Measurements from ENCODE around the gene C11orf52. TPM values are rescaled to one million over a fixed set of nuclear protein-coding genes. Genes with fewer than 3 reads are reported as not detected.

C11orf52 gene
- total and polyA plus RNA-seq, 2 of the 8 experiments (the other 6 are each of a cell fraction or from before 2014, with no cell fraction given), result 1.7 to 2.7 TPM

GRCh38 chr11:111938687-111939160, 20.0 kb downstream of the C11orf52 start:
- Histone ChIP-seq H3K18ac (ENCODE audit: extremely low read depth, low read length) (0 out of 2 replicates have a peak overlapping the region, but pooled peaks have one; percentile 7), H3K79me2 (ENCODE audit: control insufficient read depth in 1 of 2, insufficient read depth in 2 of 2, low read length in 2 of 2) (peaks cover 0 to 5% of the 10 kb centered on the region in 2 experiments; a peak in 2 of 4 replicates), H3K56ac (replicated peaks; ENCODE audit: insufficient read length, low read depth, low read length) (no peak overlapping the region), H4K5ac (ENCODE audit: insufficient read length, low read depth, low read length) (no peak overlapping the region), H2BK12ac (ENCODE audit: low read depth, low read length) (no peak overlapping the region; the same call in 1 of the 2 replicates), H3K4ac (replicated peaks; ENCODE audit: insufficient read length, low read depth, low read length) (no peak overlapping the region), H3K27me3 (replicated peaks in 1 of 4; ENCODE audit: control insufficient read depth in 3 of 4, extremely low read depth in 1 of 4, insufficient read depth in 3 of 4, low read length in 3 of 4) (no peaks in the 10 kb centered on the region), H3K23ac (ENCODE audit: insufficient read length) (no peak overlapping the region), H2BK5ac (ENCODE audit: low read depth, low read length) (no peak overlapping the region), H3K14ac (ENCODE audit: insufficient read length) (no peak overlapping the region), H3K9ac (replicated peaks in 1 of 4; ENCODE audit: extremely low read depth in 1 of 4, low read depth in 3 of 4, low read length in 3 of 4) (peak overlapping the region in 2 of 4 experiments; percentile 14 to 36; a peak in 3 of 7 replicates), H3K4me3 (ENCODE audit: extremely low read depth in 1 of 4, insufficient read depth in 2 of 4, low read depth in 3 of 4, low read length in 4 of 4) (peak overlapping the region in 2 of 4 experiments; percentile 2 to 70; a peak in 2 of 8 replicates), H3K4me1 (replicated peaks in 1 of 4; ENCODE audit: control insufficient read depth in 3 of 4, insufficient read depth in 4 of 4, low read length in 3 of 4) (peaks cover 12 to 22% (median 12%) of the 10 kb centered on the region in 4 experiments), H2BK120ac (replicated peaks; ENCODE audit: low read depth, low read length) (no peak overlapping the region), H2BK20ac (ENCODE audit: low read length) (no peak overlapping the region), H4K20me1 (replicated peaks in 1 of 2; ENCODE audit: control insufficient read depth in 1 of 2, insufficient read depth in 2 of 2, low read length in 2 of 2) (no peaks in the 10 kb centered on the region), H2BK15ac (ENCODE audit: low read length) (no peak overlapping the region), H4K8ac (ENCODE audit: extremely low read depth, insufficient read depth, low read length) (no peak overlapping the region), H3K27ac (ENCODE audit: low read depth, low read length) (no peak overlapping the region), H3K9me3 (ENCODE audit: insufficient read depth in 2 of 2, low read depth in 1 of 2, low read length in 1 of 2) (no peaks in the 10 kb centered on the region), H2AFZ (ENCODE audit: low read length) (peak overlapping the region; percentile 24; the same call in 1 of the 2 replicates), H4K91ac (replicated peaks; ENCODE audit: insufficient read length, low read length) (peak overlapping the region; percentile 20), H3K79me1 (ENCODE audit: low read depth, low read length) (no peaks in the 10 kb centered on the region), H3K4me2 (ENCODE audit: insufficient read depth in 1 of 2, low read depth in 2 of 2, low read length in 2 of 2) (peak overlapping the region; percentile 52 to 95), H3K23me2 (ENCODE audit: low read depth, low read length) (peaks cover 10% of the 10 kb centered on the region), H2AK5ac (ENCODE audit: low read depth, low read length) (no peak overlapping the region), H3K36me3 (ENCODE audit: control insufficient read depth in 2 of 4, insufficient read depth in 4 of 4, low read length in 3 of 4) (no peaks in the 10 kb centered on the region)
- TF ChIP-seq CEBPB (IDR thresholded peaks at IDR 0.05; ENCODE audit: low read depth, low read length) (peak; percentile 44), POLR2A (IDR thresholded peaks at IDR 0.05; ENCODE audit: control extremely low read depth in 1 of 2, low read depth in 2 of 2, low read length in 2 of 2) (peak in 1 of 2 experiments; percentile 24; a peak in 1 of 3 replicates), MAFK (IDR thresholded peaks at IDR 0.05; ENCODE audit: low read depth, low read length) (no peak)
- POLR2A ChIA-PET (ENCODE audit: partially characterized antibody), result interaction anchor here (0.9 to 1.5 kb wide), 10 partner anchors 11 to 64 kb away, joined by 3 to 8 read pairs (median 4); partner anchors contain the start of gene C11orf52
- DNase-seq (ENCODE audit: low read depth in 1 of 2, low spot score in 2 of 2) (no peak), FAIRE-seq (peak; percentile 32)
- WGBS, 2 experiments (ENCODE audit: extremely low coverage in 1 of 2, insufficient coverage in 1 of 2, insufficient read length in 1 of 2, insufficient replicate concordance in 2 of 2, low coverage in 1 of 2, low lambda C conversion rate in 2 of 2, missing lambda C conversion rate in 1 of 2), result 41% methylated on average over 7 of the region's 7 CpGs; no CpG with 5 or more reads in 1 of the 2 experiments
- CTCF ChIA-PET (ENCODE audit: partially characterized antibody), result interaction anchor here (0.7 to 25.5 kb wide), 13 partner anchors 9 to 114 kb away, joined by 3 to 565 read pairs (median 4); partner anchors contain the start of genes CRYAB and DLAT
